Suprapubic skin (tissue), 4 donors: Measurements from ENCODE around the gene CNPPD1.

Experiments
- EP300 ChIP-seq: sonication (generic); formaldehyde crosslinking; IDR thresholded peaks from one replicate; pipeline ENCODE4 v1.6.1; 2017; ENCODE audit warnings: antibody characterized with exemption
- POLR2A ChIP-seq, 2 donors: fragments of 450-650 bp; IDR thresholded peaks; one replicate each; pipeline ENCODE4 v1.6.1; 2017; ENCODE audit warnings: antibody characterized with exemption in 2 of 2, mild to moderate bottlenecking in 2 of 2, moderate library complexity in 2 of 2
- POLR2AphosphoS5 ChIP-seq, 3 donors: sonication (generic); formaldehyde crosslinking; IDR thresholded peaks; one replicate each; pipeline ENCODE4 v1.6.1; 2017; ENCODE audit warnings: antibody characterized with exemption in 3 of 3
- TF ChIP-seq, protein P1 (sequence below), 2 donors: fragments of 200-600 bp in 1 of 2; fragments of 450-650 bp in 1 of 2; sonication (generic) in 1 of 2; IDR thresholded peaks; one replicate each; pipeline ENCODE4 v1.5.1; 2016 to 2019; ENCODE audit warnings: antibody characterized with exemption in 2 of 2, mild to moderate bottlenecking in 1 of 2, moderate library complexity in 1 of 2

DNA sequence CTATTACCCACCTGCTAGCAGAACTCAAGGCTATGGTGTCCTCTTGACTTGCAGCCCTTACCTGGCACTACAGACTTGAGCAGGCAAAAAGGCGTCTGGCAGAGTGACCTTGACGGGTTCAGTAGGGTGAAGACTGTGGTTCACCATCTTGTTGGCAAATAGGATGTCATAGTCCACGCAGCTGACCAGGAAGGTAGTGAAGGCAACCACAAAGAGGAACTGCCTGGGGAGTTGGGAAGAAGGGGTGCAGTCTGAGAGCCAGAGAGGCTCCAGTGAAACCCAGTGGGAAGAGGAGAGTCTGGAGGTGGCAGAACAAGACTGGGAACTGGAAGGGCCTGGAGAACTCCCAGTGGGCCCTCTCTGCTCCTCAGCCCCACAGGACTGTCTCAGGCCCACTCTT is 48.6 kb upstream of the CNPPD1 start:
- TF ChIP-seq POLR2AphosphoS5 (IDR thresholded peaks at IDR 0.05) = no peak
- TF ChIP-seq, protein P1, sequence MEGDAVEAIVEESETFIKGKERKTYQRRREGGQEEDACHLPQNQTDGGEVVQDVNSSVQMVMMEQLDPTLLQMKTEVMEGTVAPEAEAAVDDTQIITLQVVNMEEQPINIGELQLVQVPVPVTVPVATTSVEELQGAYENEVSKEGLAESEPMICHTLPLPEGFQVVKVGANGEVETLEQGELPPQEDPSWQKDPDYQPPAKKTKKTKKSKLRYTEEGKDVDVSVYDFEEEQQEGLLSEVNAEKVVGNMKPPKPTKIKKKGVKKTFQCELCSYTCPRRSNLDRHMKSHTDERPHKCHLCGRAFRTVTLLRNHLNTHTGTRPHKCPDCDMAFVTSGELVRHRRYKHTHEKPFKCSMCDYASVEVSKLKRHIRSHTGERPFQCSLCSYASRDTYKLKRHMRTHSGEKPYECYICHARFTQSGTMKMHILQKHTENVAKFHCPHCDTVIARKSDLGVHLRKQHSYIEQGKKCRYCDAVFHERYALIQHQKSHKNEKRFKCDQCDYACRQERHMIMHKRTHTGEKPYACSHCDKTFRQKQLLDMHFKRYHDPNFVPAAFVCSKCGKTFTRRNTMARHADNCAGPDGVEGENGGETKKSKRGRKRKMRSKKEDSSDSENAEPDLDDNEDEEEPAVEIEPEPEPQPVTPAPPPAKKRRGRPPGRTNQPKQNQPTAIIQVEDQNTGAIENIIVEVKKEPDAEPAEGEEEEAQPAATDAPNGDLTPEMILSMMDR (IDR thresholded peaks at IDR 0.05) = no peak
- no peak for TF ChIP-seq POLR2A (IDR thresholded peaks at IDR 0.05)
- TF ChIP-seq EP300 = no peak
